ENCODE results near the gene GPHN. TPM values are rescaled to one million over a fixed set of nuclear protein-coding genes. Genes with fewer than 3 reads are reported as not detected.

GPHN gene
- total RNA-seq, 1 experiment from 2014 or later = 18.1 TPM

GRCh38 chr14:66485029-66485428 lies 22.9 kb upstream of the GPHN start:
- no peaks in the 10 kb centered on the region for H3K9me3 Mint-ChIP-seq
- ATAC-seq = no peak
- ChIA-PET CTCF (interaction anchor here (1.2 kb wide), 1 partner anchor 82 kb away, joined by 3 read pairs; no protein-coding TSS in a partner anchor), POLR2A (no interaction called here)
- TF ChIP-seq NFYB (CRISPR knock-in tag; conservative IDR thresholded peaks at IDR 0.05; ENCODE audit: low read depth) (no peak), GRHL2 (CRISPR knock-in tag; IDR thresholded peaks at IDR 0.05; ENCODE audit: insufficient replicate concordance, severe bottlenecking) (no peak), SOX15 (CRISPR knock-in tag; IDR thresholded peaks at IDR 0.05) (no peak), E2F5 (CRISPR knock-in tag; IDR thresholded peaks at IDR 0.05) (no peak), CREM (CRISPR knock-in tag; IDR thresholded peaks at IDR 0.05) (no peak), ZNF138 (CRISPR knock-in tag; conservative IDR thresholded peaks at IDR 0.05) (no peak), PRRX2 (CRISPR knock-in tag; IDR thresholded peaks at IDR 0.05) (no peak), SMAD4 (CRISPR knock-in tag; IDR thresholded peaks at IDR 0.05) (no peak), ZNF232 (CRISPR knock-in tag; IDR thresholded peaks at IDR 0.05) (no peak), ZSCAN18 (CRISPR knock-in tag; IDR thresholded peaks at IDR 0.05) (no peak), ESRRA (CRISPR knock-in tag; IDR thresholded peaks at IDR 0.05; ENCODE audit: borderline replicate concordance) (no peak)
- peaks cover 3% of the 10 kb centered on the region; the same call in 1 of the 2 replicates for H3K27me3 Mint-ChIP-seq (ENCODE audit: low read depth)
- no peak overlapping the region for H3K27ac Mint-ChIP-seq
- no peak overlapping the region for H3K4me3 Mint-ChIP-seq
- no peak for DNase-seq (ENCODE audit: low spot score)
- no peaks in the 10 kb centered on the region for H3K36me3 Mint-ChIP-seq
- no peaks in the 10 kb centered on the region for H3K4me1 Mint-ChIP-seq

GRCh38 chr14:66485910-66486421 lies 22.0 kb upstream of the GPHN start, which contains the start of gene CCDC196:
CCDC196 (plus strand) TSS chr14:66486371; CDS start chr14:66486503, 132 bp downstream.
- no peaks in the 10 kb centered on the region for H3K36me3 Mint-ChIP-seq
- no peak for ATAC-seq
- no peak for TF ChIP-seq RORB (CRISPR knock-in tag; IDR thresholded peaks at IDR 0.05)
- no peak for TF ChIP-seq CBFB (CRISPR knock-in tag; IDR thresholded peaks at IDR 0.05; ENCODE audit: low read depth)
- no peak for TF ChIP-seq ZNF396 (CRISPR knock-in tag; IDR thresholded peaks at IDR 0.05; ENCODE audit: borderline replicate concordance)
- no peak for TF ChIP-seq ATF6 (CRISPR knock-in tag; IDR thresholded peaks at IDR 0.05)
- TF ChIP-seq FOXP1 (CRISPR knock-in tag; IDR thresholded peaks at IDR 0.05; ENCODE audit: borderline replicate concordance) = no peak
- TF ChIP-seq, protein P1, sequence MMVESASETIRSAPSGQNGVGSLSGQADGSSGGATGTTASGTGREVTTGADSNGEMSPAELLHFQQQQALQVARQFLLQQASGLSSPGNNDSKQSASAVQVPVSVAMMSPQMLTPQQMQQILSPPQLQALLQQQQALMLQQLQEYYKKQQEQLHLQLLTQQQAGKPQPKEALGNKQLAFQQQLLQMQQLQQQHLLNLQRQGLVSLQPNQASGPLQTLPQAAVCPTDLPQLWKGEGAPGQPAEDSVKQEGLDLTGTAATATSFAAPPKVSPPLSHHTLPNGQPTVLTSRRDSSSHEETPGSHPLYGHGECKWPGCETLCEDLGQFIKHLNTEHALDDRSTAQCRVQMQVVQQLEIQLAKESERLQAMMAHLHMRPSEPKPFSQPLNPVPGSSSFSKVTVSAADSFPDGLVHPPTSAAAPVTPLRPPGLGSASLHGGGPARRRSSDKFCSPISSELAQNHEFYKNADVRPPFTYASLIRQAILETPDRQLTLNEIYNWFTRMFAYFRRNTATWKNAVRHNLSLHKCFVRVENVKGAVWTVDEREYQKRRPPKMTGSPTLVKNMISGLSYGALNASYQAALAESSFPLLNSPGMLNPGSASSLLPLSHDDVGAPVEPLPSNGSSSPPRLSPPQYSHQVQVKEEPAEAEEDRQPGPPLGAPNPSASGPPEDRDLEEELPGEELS (CRISPR knock-in tag; IDR thresholded peaks at IDR 0.05) = no peak
- no peak for TF ChIP-seq JUN (CRISPR knock-in tag; IDR thresholded peaks at IDR 0.05)
- TF ChIP-seq CREB1 (CRISPR knock-in tag; IDR thresholded peaks at IDR 0.05) = no peak
- TF ChIP-seq IRF1 (CRISPR knock-in tag; IDR thresholded peaks at IDR 0.05) = no peak
- no peak for TF ChIP-seq SOX15 (CRISPR knock-in tag; IDR thresholded peaks at IDR 0.05)
- TF ChIP-seq, protein P2, sequence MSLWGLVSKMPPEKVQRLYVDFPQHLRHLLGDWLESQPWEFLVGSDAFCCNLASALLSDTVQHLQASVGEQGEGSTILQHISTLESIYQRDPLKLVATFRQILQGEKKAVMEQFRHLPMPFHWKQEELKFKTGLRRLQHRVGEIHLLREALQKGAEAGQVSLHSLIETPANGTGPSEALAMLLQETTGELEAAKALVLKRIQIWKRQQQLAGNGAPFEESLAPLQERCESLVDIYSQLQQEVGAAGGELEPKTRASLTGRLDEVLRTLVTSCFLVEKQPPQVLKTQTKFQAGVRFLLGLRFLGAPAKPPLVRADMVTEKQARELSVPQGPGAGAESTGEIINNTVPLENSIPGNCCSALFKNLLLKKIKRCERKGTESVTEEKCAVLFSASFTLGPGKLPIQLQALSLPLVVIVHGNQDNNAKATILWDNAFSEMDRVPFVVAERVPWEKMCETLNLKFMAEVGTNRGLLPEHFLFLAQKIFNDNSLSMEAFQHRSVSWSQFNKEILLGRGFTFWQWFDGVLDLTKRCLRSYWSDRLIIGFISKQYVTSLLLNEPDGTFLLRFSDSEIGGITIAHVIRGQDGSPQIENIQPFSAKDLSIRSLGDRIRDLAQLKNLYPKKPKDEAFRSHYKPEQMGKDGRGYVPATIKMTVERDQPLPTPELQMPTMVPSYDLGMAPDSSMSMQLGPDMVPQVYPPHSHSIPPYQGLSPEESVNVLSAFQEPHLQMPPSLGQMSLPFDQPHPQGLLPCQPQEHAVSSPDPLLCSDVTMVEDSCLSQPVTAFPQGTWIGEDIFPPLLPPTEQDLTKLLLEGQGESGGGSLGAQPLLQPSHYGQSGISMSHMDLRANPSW (CRISPR knock-in tag; conservative IDR thresholded peaks at IDR 0.05; ENCODE audit: low read depth) = no peak
- TF ChIP-seq EMX1 (CRISPR knock-in tag; IDR thresholded peaks at IDR 0.05) = no peak
- TF ChIP-seq ZNF232 (CRISPR knock-in tag; IDR thresholded peaks at IDR 0.05) = no peak

More at GRCh38 chr14:66485910-66486421, 22.0 kb upstream of the GPHN start, which contains the start of gene CCDC196:
- Mint-ChIP-seq H3K4me1 (no peaks in the 10 kb centered on the region), H3K27me3 (ENCODE audit: low read depth) (peaks cover 3% of the 10 kb centered on the region; the same call in 1 of the 2 replicates), H3K9me3 (no peaks in the 10 kb centered on the region), H3K4me3 (no peak within 1 kb of the TSS), H3K27ac (no peak within 1 kb of the TSS)
- no peak for DNase-seq (ENCODE audit: low spot score)
- CTCF ChIA-PET = no interaction called here
- POLR2A ChIA-PET = no interaction called here
